Stimulated activated effector memory CD8-positive, alpha-beta T cell treated with anti-CD3 and anti-CD28 coated beads, Interleukin-12 subunit alpha, Interleukin-12 subunit beta, amount 100 ng/mL, for 72 hours (primary cell): Measurements from ENCODE around the gene AIFM3.
"Not testable (repeated sequence)": the region's sequence is repeated elsewhere in the genome, so short reads cannot be mapped to it uniquely, and the experiment has no call there.

Experiments used
- ATAC-seq: fragments of 150-1000 bp; cut with Tn5 transposase; 2 replicates; pipeline ENCODE4 v1.10.0; 2021
- DNase-seq, 2 donors: peaks; one replicate each; pipeline ENCODE4 v3.0.0; 2021 to 2022; ENCODE audit warnings: low spot score in 2 of 2
- H3K27ac Mint-ChIP-seq: one replicate; pipeline ENCODE4 v1.8.0; 2022; ENCODE audit warnings: mild to moderate bottlenecking, mixed read lengths
- H3K36me3 Mint-ChIP-seq: one replicate; pipeline ENCODE4 v1.8.0; 2022; ENCODE audit warnings: mild to moderate bottlenecking, mixed read lengths
- H3K4me1 Mint-ChIP-seq: one replicate; pipeline ENCODE4 v1.8.0; 2022; ENCODE audit warnings: mixed read lengths
- H3K4me3 Mint-ChIP-seq: one replicate; pipeline ENCODE4 v1.8.0; 2022; ENCODE audit warnings: mild to moderate bottlenecking, mixed read lengths
- H3K9me3 Mint-ChIP-seq: one replicate; pipeline ENCODE4 v1.8.0; 2022; ENCODE audit warnings: mixed read lengths

AIFM3 gene

GRCh38 chr22:20963201-20964052 lies 3.6 kb upstream of the AIFM3 start:
- no peaks in the 10 kb centered on the region for H3K36me3 Mint-ChIP-seq
- H3K27ac Mint-ChIP-seq = no peak overlapping the region
- no peaks in the 10 kb centered on the region for H3K9me3 Mint-ChIP-seq
- H3K4me3 Mint-ChIP-seq = peak overlapping the region; percentile 66
- H3K4me1 Mint-ChIP-seq = peaks cover 20% of the 10 kb centered on the region
- DNase-seq (no peak), ATAC-seq (no peak)

GRCh38 chr22:20964090-20964798 lies 2.8 kb upstream of the AIFM3 start:
- Mint-ChIP-seq H3K27ac (peak overlapping the region; percentile 40), H3K36me3 (no peaks in the 10 kb centered on the region), H3K4me1 (peaks cover 20% of the 10 kb centered on the region), H3K9me3 (no peaks in the 10 kb centered on the region), H3K4me3 (peak overlapping the region; percentile 66)
- DNase-seq (no peak), ATAC-seq (no peak)

- H3K36me3 Mint-ChIP-seq = no peaks in the 10 kb centered on the region
- no peaks in the 10 kb centered on the region for H3K9me3 Mint-ChIP-seq
- no peak for ATAC-seq
- H3K4me1 Mint-ChIP-seq = peaks cover 20% of the 10 kb centered on the region
- H3K4me3 Mint-ChIP-seq = peak overlapping the region; percentile 66
- no peak for DNase-seq
- peak overlapping the region; percentile 40 for H3K27ac Mint-ChIP-seq
Measured at GRCh38 chr22:20964799-20965103, 2.3 kb upstream of the AIFM3 start.

DNA sequence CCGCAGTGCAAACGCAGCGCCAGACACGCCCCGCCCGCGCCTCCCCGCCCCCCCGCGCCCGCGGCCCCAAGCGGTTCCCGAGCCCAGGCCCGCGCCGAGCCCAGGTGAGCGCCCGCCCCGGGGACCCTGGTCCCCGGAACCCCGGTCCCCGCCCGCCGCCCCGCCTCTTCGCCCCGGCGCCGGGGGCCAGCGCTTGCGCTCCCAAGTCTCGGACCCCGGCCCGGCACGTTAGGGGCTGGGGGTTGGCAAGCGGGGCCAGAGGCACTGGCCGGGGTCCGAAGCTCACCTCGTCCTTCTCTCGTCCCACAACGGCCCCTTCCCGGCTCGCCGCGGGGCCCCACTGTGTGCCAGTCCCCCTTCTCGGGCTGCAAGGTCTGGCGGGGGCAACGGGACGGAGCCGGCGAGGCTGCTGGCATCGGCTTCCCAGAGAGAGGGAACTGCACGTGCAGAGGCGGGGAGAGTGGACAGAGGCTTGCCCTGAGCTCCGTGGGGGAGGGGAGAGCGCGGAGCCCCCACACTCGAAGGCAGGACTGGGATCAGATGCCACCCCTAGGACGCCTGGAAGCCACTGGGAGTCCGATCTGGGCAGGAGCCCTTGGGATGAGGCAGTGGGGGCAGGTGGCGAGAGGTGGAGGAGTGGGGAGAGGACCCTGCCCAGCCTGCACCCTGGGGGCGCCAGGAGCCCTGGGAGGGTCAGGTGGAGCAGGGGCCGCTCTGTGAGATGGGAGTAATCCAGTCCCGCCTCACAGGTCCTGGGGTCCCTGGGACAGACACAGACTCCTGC lies 1.8 kb upstream of the AIFM3 start:
- peaks cover 20% of the 10 kb centered on the region for H3K4me1 Mint-ChIP-seq
- no peak for ATAC-seq
- H3K36me3 Mint-ChIP-seq = no peaks in the 10 kb centered on the region
- no peak overlapping the region for H3K27ac Mint-ChIP-seq
- H3K4me3 Mint-ChIP-seq = peak overlapping the region; percentile 66
- no peaks in the 10 kb centered on the region for H3K9me3 Mint-ChIP-seq
- DNase-seq = no peak

GRCh38 chr22:20965888-20966855 lies 883 bp upstream of the AIFM3 start:
- no peaks in the 10 kb centered on the region for H3K36me3 Mint-ChIP-seq
- no peak overlapping the region for H3K27ac Mint-ChIP-seq
- no peak for ATAC-seq
- H3K9me3 Mint-ChIP-seq = no peaks in the 10 kb centered on the region
- no peak for DNase-seq
- H3K4me1 Mint-ChIP-seq = peaks cover 20% of the 10 kb centered on the region
- H3K4me3 Mint-ChIP-seq = peak overlapping the region; percentile 31

DNA sequence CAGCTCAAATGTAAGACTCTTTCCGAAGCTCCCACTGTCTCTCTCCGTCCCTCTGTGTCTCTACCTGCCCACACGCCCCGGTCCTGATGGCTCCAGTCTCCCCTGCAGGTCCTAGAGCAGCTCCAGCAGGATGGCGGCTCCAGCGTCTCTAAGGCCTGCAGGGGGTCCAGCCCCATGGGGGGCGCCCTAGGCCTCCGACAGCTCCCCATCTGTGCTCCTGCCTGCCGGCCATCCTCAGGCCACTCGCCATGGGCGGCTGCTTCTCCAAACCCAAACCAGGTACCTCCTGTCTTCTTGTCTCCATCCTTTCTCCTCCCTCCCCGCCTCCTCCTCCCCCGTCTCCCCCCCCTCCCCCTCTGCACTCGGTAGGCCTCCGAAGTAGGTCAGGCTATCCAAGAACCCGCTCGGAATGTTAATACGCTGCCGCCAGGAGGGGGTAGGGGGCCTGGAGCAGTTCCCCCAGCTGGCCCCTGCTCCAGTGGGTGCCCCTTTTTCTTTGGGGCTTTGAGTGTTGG lies 699 bp downstream of the AIFM3 start:
- Mint-ChIP-seq H3K4me1 (peaks cover 12% of the 10 kb centered on the region), H3K4me3 (no peak overlapping the region), H3K27ac (no peak overlapping the region), H3K36me3 (no peaks in the 10 kb centered on the region), H3K9me3 (no peaks in the 10 kb centered on the region)
- DNase-seq (no peak), ATAC-seq (no peak)

DNA sequence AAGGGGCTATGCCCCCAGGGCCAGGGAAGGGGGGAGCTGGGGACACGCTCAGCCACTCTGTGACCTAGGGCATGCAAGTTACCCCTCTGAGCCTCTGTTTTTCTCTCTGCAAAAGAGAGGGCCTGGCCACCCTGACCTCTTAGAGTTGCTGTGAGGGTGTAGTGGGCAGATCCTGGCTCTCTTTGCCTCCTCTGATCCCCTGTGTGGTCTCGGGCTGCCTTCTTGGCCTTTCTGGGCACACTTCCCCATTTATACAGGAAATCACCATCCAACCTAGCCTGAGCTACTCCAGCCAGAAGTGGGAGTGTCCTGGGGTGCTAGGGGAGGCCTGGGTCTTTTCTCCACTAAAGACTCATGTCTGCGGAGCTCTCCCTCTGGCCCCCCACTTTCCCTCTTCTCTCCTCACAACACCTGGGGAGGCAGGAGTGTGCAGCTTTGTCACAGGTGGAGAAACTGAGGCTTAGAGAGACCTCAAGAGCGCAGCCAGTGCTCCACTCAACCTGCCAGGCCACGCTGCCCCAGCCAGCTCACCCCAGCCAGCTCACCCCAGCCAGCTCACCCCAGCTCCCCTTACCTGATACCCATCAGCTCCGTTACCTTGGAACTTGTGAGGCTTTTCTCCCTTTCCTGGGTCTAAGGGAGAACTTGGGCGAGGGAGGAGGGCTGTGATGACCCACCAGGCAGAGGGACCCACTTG lies 1.4 kb downstream of the AIFM3 start:
- peaks cover 12% of the 10 kb centered on the region for H3K4me1 Mint-ChIP-seq
- H3K4me3 Mint-ChIP-seq = no peak overlapping the region
- no peak for ATAC-seq

GRCh38 chr22:20970939-20971657 lies 4.0 kb downstream of the AIFM3 start:
- peaks cover 7% of the 10 kb centered on the region for H3K36me3 Mint-ChIP-seq
- H3K4me3 Mint-ChIP-seq = no peak overlapping the region
- DNase-seq (no peak), ATAC-seq (no peak)
- no peaks in the 10 kb centered on the region for H3K9me3 Mint-ChIP-seq
- peaks cover under 1% of the 10 kb centered on the region for H3K4me1 Mint-ChIP-seq
- H3K27ac Mint-ChIP-seq = peak overlapping the region; percentile 68

More for the DNA sequence above, 1.4 kb downstream of the AIFM3 start:
- DNase-seq = no peak
- Mint-ChIP-seq H3K9me3 (no peaks in the 10 kb centered on the region), H3K27ac (no peak overlapping the region), H3K36me3 (no peaks in the 10 kb centered on the region)

GRCh38 chr22:20972014-20972694 lies 5.1 kb downstream of the AIFM3 start:
- H3K4me3 Mint-ChIP-seq, ATAC-seq, H3K9me3 Mint-ChIP-seq, DNase-seq, H3K4me1 Mint-ChIP-seq, H3K36me3 Mint-ChIP-seq, H3K27ac Mint-ChIP-seq: not testable (repeated sequence)

GRCh38 chr22:20972933-20973577 lies 6.0 kb downstream of the AIFM3 start:
- DNase-seq (no peak), ATAC-seq (no peak)
- Mint-ChIP-seq H3K4me1 (no peaks in the 10 kb centered on the region), H3K9me3 (no peaks in the 10 kb centered on the region), H3K36me3 (peaks cover 7% of the 10 kb centered on the region), H3K27ac (no peak overlapping the region), H3K4me3 (no peak overlapping the region)

GRCh38 chr22:20973634-20974286 lies 6.7 kb downstream of the AIFM3 start:
- Mint-ChIP-seq H3K36me3 (peaks cover 7% of the 10 kb centered on the region), H3K27ac (peak overlapping the region; percentile 20), H3K4me1 (peaks cover under 1% of the 10 kb centered on the region), H3K9me3 (no peaks in the 10 kb centered on the region), H3K4me3 (no peak overlapping the region)
- DNase-seq = no peak
- no peak for ATAC-seq

DNA sequence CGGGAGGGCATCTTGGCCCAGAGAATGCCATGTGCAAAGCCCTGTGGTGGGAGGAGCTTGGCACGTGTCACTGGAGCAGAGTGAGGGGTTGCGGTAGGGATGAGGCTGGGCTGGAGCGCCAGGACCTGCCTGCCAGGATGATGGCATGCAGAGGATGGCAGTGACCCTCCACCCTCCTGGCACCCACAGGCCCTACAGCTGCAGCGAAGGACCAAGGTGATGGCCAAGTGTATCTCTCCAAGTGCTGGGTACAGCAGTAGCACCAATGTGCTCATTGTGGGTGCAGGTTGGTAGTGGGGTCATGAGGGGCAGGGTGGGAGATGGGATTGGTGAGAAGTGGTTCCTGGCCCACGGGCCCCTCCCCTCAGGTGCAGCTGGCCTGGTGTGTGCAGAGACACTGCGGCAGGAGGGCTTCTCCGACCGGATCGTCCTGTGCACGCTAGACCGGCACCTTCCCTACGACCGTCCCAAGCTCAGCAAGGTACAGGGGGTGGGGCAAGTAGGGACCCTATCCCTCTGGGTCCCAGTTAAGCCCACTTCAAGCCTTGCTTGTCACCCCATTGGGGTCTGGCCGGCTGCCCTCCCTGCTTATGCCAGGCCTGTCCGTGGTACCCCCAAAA lies 7.4 kb downstream of the AIFM3 start:
- H3K4me3 Mint-ChIP-seq = no peak overlapping the region
- DNase-seq (no peak), ATAC-seq (no peak)
- peaks cover 7% of the 10 kb centered on the region for H3K36me3 Mint-ChIP-seq
- peak overlapping the region; percentile 20 for H3K27ac Mint-ChIP-seq
- peaks cover 8% of the 10 kb centered on the region for H3K4me1 Mint-ChIP-seq
- H3K9me3 Mint-ChIP-seq = peaks cover 2% of the 10 kb centered on the region
